HG02852 (cell line): Measurements from ENCODE around the gene CD207.
"Not testable (repeated sequence)": the region's sequence is repeated elsewhere in the genome, so short reads cannot be mapped to it uniquely, and the experiment has no call there.

ENCODE experiments used
- ATAC-seq: cut with Tn5 transposase; IDR thresholded peaks from one replicate; pipeline ENCODE4 v1.9.1; 2021; ENCODE audit warnings: mild to moderate bottlenecking, moderate library complexity; ENCODE audit not compliant: unreplicated experiment

CD207 gene

DNA sequence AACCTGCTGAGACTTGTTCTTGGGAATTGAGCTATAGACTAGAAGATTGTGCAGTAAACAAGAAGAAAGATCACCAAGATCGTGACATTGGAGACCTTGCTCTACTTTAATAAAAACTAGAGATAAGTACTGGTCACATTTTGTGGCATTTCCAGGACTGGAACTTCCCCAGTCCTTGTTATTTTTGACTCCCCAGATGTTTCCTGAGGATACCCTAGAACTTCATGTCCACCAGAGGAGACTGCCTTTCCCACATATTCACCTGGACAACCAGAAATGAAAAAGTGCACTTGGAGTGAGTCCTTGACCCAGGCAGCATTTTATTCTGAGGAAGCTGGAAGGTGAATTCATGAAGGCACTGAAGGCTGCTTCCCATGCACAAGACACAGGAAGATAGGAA is 5.7 kb downstream of the CD207 start:
- ATAC-seq = no peak

DNA sequence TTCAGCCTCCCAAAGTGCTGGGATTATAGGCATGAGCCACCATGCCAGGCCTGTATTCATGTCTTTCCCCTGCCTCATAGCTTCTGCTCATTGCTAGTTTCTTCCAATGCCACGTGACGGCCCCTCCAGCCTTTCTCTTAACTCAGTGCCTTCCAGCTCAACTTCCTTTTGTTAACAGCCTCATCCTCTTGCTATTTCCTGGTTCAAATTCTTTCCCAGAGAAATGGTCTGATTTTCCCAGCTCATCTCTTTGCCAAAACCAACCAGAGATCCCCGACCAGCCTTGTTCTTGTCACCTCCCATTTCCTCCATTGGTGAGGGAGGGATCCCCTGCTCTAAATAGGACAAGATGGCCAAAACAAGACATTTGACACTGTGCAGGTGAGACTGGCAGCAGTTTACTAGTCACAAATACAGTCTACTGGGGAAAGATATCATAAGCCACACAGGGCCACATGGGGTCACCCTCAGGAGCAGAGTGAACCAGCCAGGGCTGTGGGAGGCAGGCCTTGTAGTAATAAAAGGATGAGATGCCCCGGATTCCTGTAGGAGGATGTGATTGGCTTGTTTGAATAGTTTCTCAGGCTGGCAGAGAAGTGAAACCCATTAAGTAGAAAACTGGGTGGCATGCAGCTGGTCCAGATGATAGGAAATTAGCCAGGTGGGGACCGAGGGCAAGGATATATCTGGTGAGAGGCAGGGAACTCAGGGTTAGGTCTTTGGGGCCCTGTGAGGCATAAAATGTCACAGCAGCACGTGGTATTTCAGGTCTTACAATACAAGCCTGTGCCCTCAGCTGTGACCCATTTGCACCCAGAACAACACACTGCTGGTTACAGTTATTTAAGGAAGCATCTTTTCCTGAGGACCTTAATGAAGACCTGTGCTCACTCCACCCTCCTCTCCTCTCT is 6.4 kb downstream of the CD207 start:
- no peak for ATAC-seq

DNA sequence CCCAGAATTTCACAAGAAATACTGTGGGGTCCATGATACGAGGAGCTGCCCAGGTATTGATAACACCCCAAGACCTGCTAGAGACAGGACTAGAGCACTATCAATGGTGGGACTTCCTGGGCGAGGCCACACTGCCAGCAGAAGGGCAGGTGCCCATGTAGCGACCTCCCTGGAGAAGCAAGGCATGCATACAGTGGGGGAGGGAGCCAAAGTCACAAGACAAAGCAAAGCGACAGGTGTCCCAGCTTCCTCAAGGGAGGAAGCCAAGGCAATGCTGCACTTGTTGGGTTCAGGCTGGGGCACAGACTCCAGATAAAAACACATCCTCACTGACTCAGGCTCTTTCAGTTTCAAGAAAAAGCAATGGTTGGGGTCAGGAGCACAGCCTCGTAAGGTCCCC is 7.5 kb downstream of the CD207 start:
- ATAC-seq = no peak

- ATAC-seq = no peak
These were observed 8.2 kb downstream of the CD207 start for GRCh38 chr2:70827388-70827787.

DNA sequence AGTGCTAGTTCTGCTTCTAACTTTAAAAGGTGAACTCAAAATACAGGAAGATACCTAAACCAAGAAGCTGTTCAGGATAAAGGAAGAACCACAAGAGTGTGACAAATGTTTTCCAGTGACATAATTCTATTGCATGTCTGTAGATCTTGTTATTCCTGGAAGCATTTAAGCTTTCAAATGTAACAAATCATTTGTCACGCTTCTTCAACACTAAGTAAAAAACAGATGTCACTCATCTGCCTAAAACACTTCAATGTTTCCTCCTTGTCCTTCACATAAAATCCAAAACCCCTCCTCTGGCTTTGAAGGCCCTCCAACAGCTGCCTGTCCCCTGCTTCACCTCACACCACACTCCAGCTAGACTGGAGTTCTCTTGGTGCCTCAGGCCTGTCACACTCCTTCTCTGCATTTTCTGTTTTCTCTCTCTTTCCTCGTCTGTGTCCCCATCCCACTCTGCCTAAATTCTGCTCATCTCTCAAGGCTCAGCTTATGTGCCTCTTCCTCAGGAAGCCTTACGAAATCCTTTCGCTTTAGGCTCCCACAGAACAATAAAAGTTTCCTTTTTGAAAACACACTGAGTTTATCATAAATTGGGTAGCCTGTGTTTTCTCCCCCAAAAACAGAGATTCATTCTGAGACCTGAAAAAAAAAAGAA is 8.8 kb downstream of the CD207 start:
- no peak for ATAC-seq

- no peak for ATAC-seq
These were observed 12.4 kb downstream of the CD207 start for GRCh38 chr2:70823249-70823648.

- no peak for ATAC-seq
These were observed 12.8 kb downstream of the CD207 start for GRCh38 chr2:70822843-70823242.

DNA sequence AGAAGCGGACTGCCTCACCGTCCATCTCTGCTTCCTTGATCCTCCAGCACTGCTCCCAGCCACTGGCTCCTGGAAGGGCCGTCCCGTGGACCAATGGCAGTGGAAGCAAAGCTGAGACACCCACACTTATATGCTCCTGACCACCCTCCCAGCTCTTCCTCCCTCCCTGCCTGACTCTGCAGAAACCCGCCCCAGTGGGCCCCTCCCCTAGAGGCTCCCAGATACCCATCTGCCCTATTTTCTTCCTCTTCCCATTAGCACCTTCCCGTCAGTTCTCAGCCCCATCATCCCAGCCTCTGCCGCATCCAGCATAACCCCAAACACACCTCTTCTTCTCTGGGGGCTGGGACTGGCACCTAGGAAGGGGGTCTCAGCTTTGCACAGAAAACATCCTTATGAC is 15.1 kb downstream of the CD207 start, which contains the start of gene CLEC4F:
Gene CLEC4F, minus strand, starts transcription at position 101 of the 400 bp plus-strand sequence. Its CDS starts 76 bp downstream, at position 25.
- ATAC-seq = no peak

GRCh38 chr2:70817284-70817954 is 18.2 kb downstream of the CD207 start:
- no peak for ATAC-seq

DNA sequence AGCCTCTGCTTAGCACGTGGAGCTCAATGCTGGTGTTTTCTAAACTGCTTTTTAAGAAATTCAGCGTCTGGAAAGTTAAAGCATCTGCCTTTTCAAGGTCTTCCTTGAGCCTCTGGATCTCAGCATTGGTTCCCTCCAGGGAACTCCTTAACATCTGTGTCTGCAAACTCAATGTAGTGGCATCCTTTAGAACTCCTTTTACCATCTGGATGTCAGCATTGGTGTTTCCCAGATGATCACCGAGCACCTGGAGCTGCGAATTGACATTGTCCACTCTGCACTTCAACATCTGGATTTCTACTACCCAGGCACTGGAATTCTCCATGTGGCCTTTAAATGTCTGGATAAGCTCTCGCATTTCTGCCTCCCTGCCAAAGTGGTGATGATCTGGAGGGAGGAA is 18.9 kb downstream of the CD207 start:
- ATAC-seq = no peak

GRCh38 chr2:70808983-70809958 is 26.3 kb downstream of the CD207 start:
- no peak for ATAC-seq

- no peak for ATAC-seq
These were observed 27.8 kb downstream of the CD207 start for GRCh38 chr2:70807828-70808118.

- no peak for ATAC-seq
These were observed 28.4 kb downstream of the CD207 start for GRCh38 chr2:70807102-70807827.

GRCh38 chr2:70806620-70807019 is 29.0 kb downstream of the CD207 start:
- no peak for ATAC-seq

DNA sequence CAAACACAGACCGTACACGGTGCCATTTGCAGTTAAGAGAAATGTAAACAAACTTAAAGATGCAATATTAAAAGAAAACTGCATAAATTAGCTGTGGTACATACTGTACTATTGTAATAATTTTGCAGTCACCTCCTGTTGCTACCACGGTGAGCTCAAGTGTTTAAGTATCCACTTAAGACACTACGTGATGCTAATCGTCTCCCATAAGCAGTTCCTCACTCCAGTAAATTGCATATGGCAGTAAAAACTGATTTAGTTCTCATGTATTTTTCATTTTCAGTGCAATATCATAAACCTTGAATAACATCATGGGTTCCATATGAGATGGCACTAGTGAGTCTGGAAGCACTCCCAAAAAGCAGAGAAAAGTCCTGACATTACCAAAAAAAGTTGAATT is 29.6 kb downstream of the CD207 start:
- ATAC-seq = no peak

- no peak for ATAC-seq
These were observed 33.9 kb downstream of the CD207 start for GRCh38 chr2:70801607-70802263.

GRCh38 chr2:70799706-70800105 is 35.9 kb downstream of the CD207 start:
- ATAC-seq = no peak

DNA sequence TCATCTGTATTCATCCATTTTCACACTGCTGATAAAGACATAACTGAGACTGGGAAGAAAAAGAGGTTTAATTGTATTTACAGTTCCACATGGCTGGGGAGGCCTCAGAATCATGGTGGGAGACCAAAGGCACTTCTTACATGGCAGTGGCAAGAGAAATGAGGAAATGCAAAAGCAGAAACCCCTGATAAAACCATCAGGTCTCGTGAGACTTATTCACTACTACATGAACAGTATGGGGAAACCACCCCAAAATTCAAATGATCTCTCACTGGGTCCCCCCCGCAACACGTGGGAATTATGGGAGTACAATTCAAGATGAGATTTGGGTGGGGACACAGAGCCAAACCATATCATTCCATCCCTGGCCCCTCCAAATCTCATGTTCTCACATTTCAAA is 37.6 kb downstream of the CD207 start:
- ATAC-seq = not testable (repeated sequence)

GRCh38 chr2:70797506-70797905 is 38.1 kb downstream of the CD207 start:
- no peak for ATAC-seq
